HepG2 (cell line): ENCODE measurements around the gene VAMP8. TPM values are rescaled to one million over a fixed set of nuclear protein-coding genes. Genes with fewer than 3 reads are reported as not detected.

ENCODE experiments used
- ATAD3A ChIP-seq: sonication (generic); formaldehyde crosslinking; IDR thresholded peaks from 2 replicates; pipeline ENCODE4 v1.4.0; 2020; ENCODE audit warnings: missing genetic modification reagents
- HMGA1 ChIP-seq: sonication (generic); formaldehyde crosslinking; conservative IDR thresholded peaks from 2 replicates; pipeline ENCODE4 v1.4.0; 2020; ENCODE audit warnings: missing genetic modification reagents
- HNRNPL ChIP-seq: fragments of 200-400 bp; formaldehyde crosslinking; IDR thresholded peaks from 2 replicates; pipeline ENCODE4 v1.6.1; 2017; ENCODE audit warnings: mild to moderate bottlenecking, low read depth, low read length
- HNRNPLL ChIP-seq: fragments of 200-400 bp; formaldehyde crosslinking; IDR thresholded peaks from 2 replicates; pipeline ENCODE4 v1.6.1; 2017; ENCODE audit warnings: mild to moderate bottlenecking, low read depth, low read length; ENCODE audit not compliant: poor library complexity, severe bottlenecking
- IKZF4 ChIP-seq: sonication (generic); formaldehyde crosslinking; IDR thresholded peaks from 2 replicates; pipeline ENCODE4 v1.5.1; 2020; ENCODE audit warnings: borderline replicate concordance, mild to moderate bottlenecking, low read depth, missing genetic modification reagents; ENCODE audit errors: not compliant biosample characterization
- MTA1 ChIP-seq: sonication (generic); formaldehyde crosslinking; IDR thresholded peaks from 2 replicates; pipeline ENCODE4 v1.4.0; 2020; ENCODE audit warnings: missing genetic modification reagents, mild to moderate bottlenecking, borderline replicate concordance
- NFKBIZ ChIP-seq: IDR thresholded peaks from 2 replicates; pipeline ENCODE4 v1.6.1; 2018; ENCODE audit warnings: missing genetic modification reagents, missing compliant biosample characterization
- REL ChIP-seq: sonication (generic); formaldehyde crosslinking; conservative IDR thresholded peaks from 2 replicates; pipeline ENCODE4 v1.8.0; 2022; ENCODE audit warnings: mild to moderate bottlenecking, missing genetic modification reagents, moderate library complexity
- ZKSCAN1 ChIP-seq: fragments of 150-350 bp; IDR thresholded peaks from 2 replicates; pipeline ENCODE4 v1.6.1; 2014; ENCODE audit warnings: low read length
- ZNF343 ChIP-seq: sonication (generic); formaldehyde crosslinking; IDR thresholded peaks from 2 replicates; pipeline ENCODE4 v1.4.0; 2020; ENCODE audit warnings: mild to moderate bottlenecking, missing genetic modification reagents
- ZNF567 ChIP-seq: sonication (generic); formaldehyde crosslinking; IDR thresholded peaks from 2 replicates; pipeline ENCODE4 v1.8.1; 2023; ENCODE audit warnings: mild to moderate bottlenecking, missing genetic modification reagents, borderline replicate concordance
- ZNF772 ChIP-seq: sonication (generic); formaldehyde crosslinking; IDR thresholded peaks from 2 replicates; pipeline ENCODE4 v1.5.0; 2020; ENCODE audit warnings: mild to moderate bottlenecking, missing genetic modification reagents
- polyA plus RNA-seq, 8 experiments: library from polyadenylated mRNA; depleted of rRNA in 3 of 8; stranded (reverse) in 7 of 8; unstranded in 1 of 8; fragments of >200 nt; fragmentation: Illumina TruSeq in 4 of 8; extraction: Trizol in 4 of 8; gene quantifications; 2 replicates each; pipeline versions ENCODE4 v1.2.1 to v1.2.3, GENCODE V29; 2011 to 2016; ENCODE audit warnings: low read depth in 4 of 8, missing spikeins in 1 of 8, mixed read lengths in 1 of 8; ENCODE audit not compliant: insufficient read depth in 1 of 8
- total RNA-seq, 5 experiments: library from RNA; depleted of rRNA; stranded (reverse); fragments of >200 nt; fragmentation: Illumina TruSeq; extraction: Trizol; gene quantifications; 2 replicates each; pipeline ENCODE4 v1.2.3, GENCODE V29; 2016; ENCODE audit warnings: low read depth in 1 of 5
- TF ChIP-seq, protein P1 (sequence below): sonication (generic); formaldehyde crosslinking; IDR thresholded peaks from 2 replicates; pipeline ENCODE4 v1.8.0; 2022; ENCODE audit warnings: missing genetic modification reagents, mild to moderate bottlenecking, moderate library complexity, borderline replicate concordance
- TF ChIP-seq, protein P2 (sequence below): sonication (generic); formaldehyde crosslinking; conservative IDR thresholded peaks from 2 replicates; pipeline ENCODE4 v1.8.0; 2022; ENCODE audit warnings: mild to moderate bottlenecking, moderate library complexity, missing genetic modification reagents
- TF ChIP-seq, protein P3 (sequence below): sonication (generic); formaldehyde crosslinking; IDR thresholded peaks from 2 replicates; pipeline ENCODE4 v1.4.0; 2020; ENCODE audit warnings: missing genetic modification reagents
- TF ChIP-seq, protein P4 (sequence below): sonication (generic); formaldehyde crosslinking; IDR thresholded peaks from 2 replicates; pipeline ENCODE4 v1.4.0; 2020; ENCODE audit warnings: missing genetic modification reagents
- TF ChIP-seq, protein P5 (sequence below): sonication (generic); formaldehyde crosslinking; IDR thresholded peaks from 2 replicates; pipeline ENCODE4 v1.4.0; 2020; ENCODE audit warnings: missing genetic modification reagents, mild to moderate bottlenecking, borderline replicate concordance

Gene VAMP8
- total and polyA plus RNA-seq, 2 of the 13 experiments (the other 11 are each of a cell fraction or from before 2014, with no cell fraction given), result 83.3 to 157 TPM

DNA sequence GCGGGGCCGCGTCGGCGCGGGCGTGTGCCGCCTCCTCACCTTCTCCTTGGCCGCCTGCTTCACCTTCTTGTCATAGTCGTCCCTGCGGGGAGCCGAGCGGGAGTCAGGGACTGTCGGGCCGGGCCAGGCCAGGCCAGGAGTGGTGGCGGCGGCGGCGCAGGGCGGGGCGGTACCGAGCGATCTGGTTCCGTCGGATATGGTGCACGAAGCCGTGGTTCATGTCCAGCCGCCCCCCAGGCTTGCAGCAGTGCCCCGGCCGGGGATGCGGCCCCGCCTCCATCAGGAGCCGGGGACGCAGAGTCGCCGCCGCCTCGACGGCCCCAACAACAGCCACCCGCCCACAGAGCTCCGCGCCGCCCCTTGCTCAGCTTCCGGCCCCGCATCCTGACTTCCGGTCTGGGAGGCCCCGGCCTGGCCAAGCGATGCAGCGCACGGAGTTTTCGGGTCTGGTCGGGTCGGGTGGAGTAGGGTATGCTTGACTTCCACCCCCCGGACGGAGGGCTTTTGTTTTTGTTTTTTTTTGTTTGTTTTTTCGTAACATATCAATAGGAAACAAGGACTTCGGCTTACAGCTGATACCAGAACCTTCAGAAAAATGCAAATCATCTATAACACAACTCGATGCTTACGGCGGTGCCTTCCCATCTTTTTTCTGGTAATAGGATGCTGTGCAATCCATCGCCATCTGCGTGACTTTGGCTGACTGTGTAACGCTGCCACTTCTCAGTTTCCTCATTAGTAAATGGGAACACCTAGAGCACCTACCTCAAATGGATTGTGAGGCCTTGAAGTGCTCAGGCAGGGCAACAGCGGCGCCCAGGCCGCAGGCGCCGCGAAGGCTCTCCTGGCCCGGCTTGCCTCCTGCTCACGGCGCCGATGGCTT, 34.6 kb downstream of the VAMP8 start, which contains the start of gene C2orf68 (continued):
- TF ChIP-seq ZKSCAN1 (no peak), HNRNPLL (peak; percentile 63), ZNF772 (CRISPR knock-in tag) (peak; percentile 87), NFKBIZ (CRISPR knock-in tag) (peak; percentile 74), MTA1 (peak; percentile 68; the same call in 1 of the 2 replicates), ATAD3A (CRISPR knock-in tag) (no peak), ZNF567 (CRISPR knock-in tag) (no peak), IKZF4 (CRISPR knock-in tag) (peak; percentile 78), REL (CRISPR knock-in tag) (0 out of 2 replicates have a peak, but pooled peaks have one; percentile 46), HMGA1 (no peak), HNRNPL (no peak), ZNF343 (CRISPR knock-in tag) (no peak; the same call in 1 of the 2 replicates)
- TF ChIP-seq, protein P1, sequence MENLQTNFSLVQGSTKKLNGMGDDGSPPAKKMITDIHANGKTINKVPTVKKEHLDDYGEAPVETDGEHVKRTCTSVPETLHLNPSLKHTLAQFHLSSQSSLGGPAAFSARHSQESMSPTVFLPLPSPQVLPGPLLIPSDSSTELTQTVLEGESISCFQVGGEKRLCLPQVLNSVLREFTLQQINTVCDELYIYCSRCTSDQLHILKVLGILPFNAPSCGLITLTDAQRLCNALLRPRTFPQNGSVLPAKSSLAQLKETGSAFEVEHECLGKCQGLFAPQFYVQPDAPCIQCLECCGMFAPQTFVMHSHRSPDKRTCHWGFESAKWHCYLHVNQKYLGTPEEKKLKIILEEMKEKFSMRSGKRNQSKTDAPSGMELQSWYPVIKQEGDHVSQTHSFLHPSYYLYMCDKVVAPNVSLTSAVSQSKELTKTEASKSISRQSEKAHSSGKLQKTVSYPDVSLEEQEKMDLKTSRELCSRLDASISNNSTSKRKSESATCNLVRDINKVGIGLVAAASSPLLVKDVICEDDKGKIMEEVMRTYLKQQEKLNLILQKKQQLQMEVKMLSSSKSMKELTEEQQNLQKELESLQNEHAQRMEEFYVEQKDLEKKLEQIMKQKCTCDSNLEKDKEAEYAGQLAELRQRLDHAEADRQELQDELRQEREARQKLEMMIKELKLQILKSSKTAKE (CRISPR knock-in tag), result no peak; the same call in 1 of the 2 replicates
- TF ChIP-seq, protein P2, sequence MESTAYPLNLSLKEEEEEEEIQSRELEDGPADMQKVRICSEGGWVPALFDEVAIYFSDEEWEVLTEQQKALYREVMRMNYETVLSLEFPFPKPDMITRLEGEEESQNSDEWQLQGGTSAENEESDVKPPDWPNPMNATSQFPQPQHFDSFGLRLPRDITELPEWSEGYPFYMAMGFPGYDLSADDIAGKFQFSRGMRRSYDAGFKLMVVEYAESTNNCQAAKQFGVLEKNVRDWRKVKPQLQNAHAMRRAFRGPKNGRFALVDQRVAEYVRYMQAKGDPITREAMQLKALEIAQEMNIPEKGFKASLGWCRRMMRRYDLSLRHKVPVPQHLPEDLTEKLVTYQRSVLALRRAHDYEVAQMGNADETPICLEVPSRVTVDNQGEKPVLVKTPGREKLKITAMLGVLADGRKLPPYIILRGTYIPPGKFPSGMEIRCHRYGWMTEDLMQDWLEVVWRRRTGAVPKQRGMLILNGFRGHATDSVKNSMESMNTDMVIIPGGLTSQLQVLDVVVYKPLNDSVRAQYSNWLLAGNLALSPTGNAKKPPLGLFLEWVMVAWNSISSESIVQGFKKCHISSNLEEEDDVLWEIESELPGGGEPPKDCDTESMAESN (CRISPR knock-in tag), result peak; percentile 33; the same call in 1 of the 2 replicates
- TF ChIP-seq, protein P3, sequence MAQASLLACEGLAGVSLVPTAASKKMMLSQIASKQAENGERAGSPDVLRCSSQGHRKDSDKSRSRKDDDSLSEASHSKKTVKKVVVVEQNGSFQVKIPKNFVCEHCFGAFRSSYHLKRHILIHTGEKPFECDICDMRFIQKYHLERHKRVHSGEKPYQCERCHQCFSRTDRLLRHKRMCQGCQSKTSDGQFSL (CRISPR knock-in tag), result no peak
- TF ChIP-seq, protein P4, sequence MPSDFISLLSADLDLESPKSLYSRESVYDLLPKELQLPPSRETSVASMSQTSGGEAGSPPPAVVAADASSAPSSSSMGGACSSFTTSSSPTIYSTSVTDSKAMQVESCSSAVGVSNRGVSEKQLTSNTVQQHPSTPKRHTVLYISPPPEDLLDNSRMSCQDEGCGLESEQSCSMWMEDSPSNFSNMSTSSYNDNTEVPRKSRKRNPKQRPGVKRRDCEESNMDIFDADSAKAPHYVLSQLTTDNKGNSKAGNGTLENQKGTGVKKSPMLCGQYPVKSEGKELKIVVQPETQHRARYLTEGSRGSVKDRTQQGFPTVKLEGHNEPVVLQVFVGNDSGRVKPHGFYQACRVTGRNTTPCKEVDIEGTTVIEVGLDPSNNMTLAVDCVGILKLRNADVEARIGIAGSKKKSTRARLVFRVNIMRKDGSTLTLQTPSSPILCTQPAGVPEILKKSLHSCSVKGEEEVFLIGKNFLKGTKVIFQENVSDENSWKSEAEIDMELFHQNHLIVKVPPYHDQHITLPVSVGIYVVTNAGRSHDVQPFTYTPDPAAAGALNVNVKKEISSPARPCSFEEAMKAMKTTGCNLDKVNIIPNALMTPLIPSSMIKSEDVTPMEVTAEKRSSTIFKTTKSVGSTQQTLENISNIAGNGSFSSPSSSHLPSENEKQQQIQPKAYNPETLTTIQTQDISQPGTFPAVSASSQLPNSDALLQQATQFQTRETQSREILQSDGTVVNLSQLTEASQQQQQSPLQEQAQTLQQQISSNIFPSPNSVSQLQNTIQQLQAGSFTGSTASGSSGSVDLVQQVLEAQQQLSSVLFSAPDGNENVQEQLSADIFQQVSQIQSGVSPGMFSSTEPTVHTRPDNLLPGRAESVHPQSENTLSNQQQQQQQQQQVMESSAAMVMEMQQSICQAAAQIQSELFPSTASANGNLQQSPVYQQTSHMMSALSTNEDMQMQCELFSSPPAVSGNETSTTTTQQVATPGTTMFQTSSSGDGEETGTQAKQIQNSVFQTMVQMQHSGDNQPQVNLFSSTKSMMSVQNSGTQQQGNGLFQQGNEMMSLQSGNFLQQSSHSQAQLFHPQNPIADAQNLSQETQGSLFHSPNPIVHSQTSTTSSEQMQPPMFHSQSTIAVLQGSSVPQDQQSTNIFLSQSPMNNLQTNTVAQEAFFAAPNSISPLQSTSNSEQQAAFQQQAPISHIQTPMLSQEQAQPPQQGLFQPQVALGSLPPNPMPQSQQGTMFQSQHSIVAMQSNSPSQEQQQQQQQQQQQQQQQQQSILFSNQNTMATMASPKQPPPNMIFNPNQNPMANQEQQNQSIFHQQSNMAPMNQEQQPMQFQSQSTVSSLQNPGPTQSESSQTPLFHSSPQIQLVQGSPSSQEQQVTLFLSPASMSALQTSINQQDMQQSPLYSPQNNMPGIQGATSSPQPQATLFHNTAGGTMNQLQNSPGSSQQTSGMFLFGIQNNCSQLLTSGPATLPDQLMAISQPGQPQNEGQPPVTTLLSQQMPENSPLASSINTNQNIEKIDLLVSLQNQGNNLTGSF (CRISPR knock-in tag), result no peak
- TF ChIP-seq, protein P5, sequence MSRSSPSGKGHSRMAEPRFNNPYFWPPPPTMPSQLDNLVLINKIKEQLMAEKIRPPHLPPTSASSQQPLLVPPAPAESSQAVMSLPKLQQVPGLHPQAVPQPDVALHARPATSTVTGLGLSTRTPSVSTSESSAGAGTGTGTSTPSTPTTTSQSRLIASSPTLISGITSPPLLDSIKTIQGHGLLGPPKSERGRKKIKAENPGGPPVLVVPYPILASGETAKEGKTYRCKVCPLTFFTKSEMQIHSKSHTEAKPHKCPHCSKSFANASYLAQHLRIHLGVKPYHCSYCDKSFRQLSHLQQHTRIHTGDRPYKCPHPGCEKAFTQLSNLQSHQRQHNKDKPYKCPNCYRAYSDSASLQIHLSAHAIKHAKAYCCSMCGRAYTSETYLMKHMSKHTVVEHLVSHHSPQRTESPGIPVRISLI, result peak; percentile 41; the same call in 1 of the 2 replicates
